GM18873 (cell line): ENCODE data around the gene KRT72.

Experiments used
- ATAC-seq: cut with Tn5 transposase; IDR thresholded peaks from one replicate; pipeline ENCODE4 v1.9.1; 2021; ENCODE audit warnings: mild to moderate bottlenecking, moderate library complexity, moderate number of reproducible peaks; ENCODE audit not compliant: unreplicated experiment, low FRiP score

KRT72 gene

DNA sequence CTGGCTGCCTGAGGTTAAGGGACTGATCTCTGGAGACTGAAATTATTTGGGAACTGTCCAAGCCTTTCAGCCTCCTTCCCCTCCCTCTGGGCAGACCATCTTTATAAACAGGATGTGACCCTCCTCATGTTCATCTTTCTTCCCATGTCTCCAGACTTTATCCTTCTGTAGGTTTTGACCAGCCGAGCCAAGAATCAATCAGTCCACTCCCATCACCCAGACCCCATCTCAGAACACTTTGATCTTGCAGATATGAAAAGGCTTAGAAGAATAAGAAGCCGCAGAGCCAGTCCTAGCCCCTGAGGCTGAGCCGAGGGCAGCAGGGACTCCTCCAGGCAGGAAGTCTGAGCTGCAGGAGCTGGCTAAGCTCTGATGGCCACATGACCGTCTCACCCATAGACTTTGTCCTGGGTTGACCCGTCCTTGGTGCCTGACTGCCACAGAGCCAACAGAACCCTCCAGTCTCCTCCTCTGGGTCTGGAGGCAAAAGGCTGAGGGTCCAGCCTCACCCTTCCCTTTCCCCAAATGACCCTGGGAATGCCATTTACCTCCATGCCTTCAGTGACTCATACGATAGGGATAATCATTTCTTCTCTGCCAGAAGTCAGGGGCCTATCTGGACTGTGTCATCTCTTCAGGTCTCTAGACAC, 49.9 kb downstream of the KRT72 start:
- ATAC-seq = no peak

GRCh38 chr12:52546126-52546525, 55.1 kb downstream of the KRT72 start:
- no peak for ATAC-seq

GRCh38 chr12:52543985-52544883, 57.0 kb downstream of the KRT72 start:
- no peak for ATAC-seq

- no peak for ATAC-seq
Measured at GRCh38 chr12:52542785-52543318, 58.4 kb downstream of the KRT72 start.

DNA sequence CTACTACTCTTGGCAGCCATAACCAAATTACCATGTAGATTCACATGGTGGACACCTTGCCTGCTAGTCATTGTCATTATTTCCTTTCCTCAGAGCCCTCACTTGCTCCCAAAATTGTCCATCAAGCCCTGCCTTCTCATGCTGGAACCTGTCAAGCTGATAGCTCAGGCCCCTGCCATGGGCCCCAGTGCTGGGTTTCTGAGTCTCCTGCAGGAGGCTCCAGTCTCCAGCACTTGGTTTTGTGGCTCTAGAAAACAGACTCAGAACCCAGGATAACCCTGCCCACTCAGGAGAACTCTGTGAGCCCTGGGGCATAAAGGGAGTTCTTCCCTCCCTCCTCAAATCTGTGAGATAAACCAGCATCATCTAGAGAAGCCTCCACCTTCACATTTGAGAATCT, 59.1 kb downstream of the KRT72 start:
- ATAC-seq = no peak

DNA sequence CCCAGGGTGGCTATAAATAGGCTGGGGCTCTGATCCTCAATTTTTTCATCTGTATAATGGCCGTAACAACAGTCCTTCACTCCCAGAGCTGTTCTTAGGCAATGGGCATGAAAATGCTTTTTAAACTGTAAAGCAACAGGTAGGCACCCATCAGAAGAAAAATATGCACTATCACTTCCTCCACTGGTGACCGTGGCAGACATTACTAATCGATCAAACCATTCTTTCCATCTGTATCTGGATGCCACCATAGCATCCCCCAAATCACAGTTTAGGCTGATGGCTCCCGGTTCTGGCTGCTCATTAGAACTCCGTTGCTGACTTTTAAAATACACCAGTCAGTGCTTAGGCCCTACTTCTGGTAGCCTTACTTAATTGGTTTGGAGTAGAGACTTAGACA, 59.6 kb downstream of the KRT72 start:
- no peak for ATAC-seq

- ATAC-seq = no peak
Measured at GRCh38 chr12:52540531-52540930, 60.7 kb downstream of the KRT72 start.

- no peak for ATAC-seq
Measured at GRCh38 chr12:52539821-52540173, 61.5 kb downstream of the KRT72 start.

DNA sequence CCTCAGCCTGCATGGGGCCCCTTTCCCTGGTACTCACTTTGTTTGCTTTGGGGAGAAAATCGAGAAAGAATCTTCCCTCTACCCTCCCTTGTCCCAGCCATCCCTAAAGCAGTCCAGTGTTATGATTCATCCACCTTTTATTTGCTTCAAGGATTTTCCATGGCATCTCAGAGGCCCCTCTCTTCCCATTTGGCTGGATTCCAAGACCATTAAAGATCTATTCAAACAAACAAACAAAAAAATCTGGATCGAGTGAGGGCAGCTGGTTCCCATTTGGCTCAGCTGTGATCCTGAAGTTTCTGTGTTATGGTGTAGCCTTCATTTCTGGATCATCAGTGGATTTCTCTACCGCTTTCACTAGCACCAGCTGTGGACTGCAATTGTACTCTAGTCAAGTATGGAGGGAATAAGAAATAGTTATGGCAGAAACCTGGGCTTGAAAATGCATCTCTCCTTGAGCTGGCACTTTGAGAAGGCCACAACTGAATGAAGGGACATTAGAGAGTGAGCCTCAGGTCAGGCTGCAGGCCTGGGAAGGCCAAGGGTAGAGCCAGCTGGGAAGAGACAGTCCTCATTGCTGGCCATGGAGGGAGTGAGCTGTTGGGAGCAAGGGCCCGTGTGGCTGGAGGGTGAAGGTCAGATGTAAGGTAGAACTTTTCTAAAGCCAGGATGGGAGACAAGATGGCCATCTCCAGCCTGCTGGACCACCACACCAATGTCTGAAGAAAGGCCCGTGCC, 62.0 kb downstream of the KRT72 start:
- ATAC-seq = no peak

DNA sequence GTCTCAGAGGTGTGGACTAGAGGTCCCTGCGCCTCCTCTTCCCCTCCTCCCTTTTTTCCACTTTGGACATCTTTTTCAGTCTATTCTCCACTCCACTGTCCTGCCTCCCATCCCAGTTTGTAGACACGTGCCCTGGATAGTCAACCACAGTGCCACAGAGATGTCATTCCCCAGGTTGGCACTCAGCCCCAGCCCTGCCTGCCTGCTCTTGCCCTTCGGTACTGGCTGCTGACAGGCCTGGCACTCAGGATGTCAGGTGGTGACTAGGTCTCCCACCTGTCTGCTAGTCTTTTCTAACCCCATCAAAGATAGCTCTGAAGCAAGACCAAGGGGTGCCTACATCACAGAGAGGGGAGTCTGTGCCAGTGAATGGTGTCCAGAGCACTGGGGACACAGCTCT, 64.2 kb downstream of the KRT72 start:
- ATAC-seq = no peak
